DOHH2 (cell line): ENCODE measurements around the gene MEA1.
A peak's percentile ranks its signal among the peaks of the same experiment; 100 is the strongest.

Experiments
- H3F3A ChIP-seq: fragments of 200-600 bp; sonication (generic), shearing (Covaris generic); 2 replicates; pipeline ENCODE4 v1.6.0; 2016; ENCODE audit warnings: antibody characterized with exemption, mild to moderate bottlenecking; ENCODE audit not compliant: control insufficient read depth, insufficient read depth
- H3K27ac ChIP-seq: fragments of 200-600 bp; sonication (generic); 2 replicates; pipeline ENCODE4 v1.5.1; 2014; ENCODE audit warnings: low read depth, mild to moderate bottlenecking, low read length, moderate library complexity
- H3K27me3 ChIP-seq: fragments of 200-600 bp; sonication (generic); 2 replicates; pipeline ENCODE4 v1.6.1; 2014; ENCODE audit warnings: mild to moderate bottlenecking, low read length, mixed read lengths; ENCODE audit not compliant: control insufficient read depth
- H3K36me3 ChIP-seq: fragments of 200-600 bp; sonication (generic); 2 replicates; pipeline ENCODE4 v1.6.1; 2014; ENCODE audit warnings: mild to moderate bottlenecking, low read length, moderate library complexity, mixed read lengths; ENCODE audit not compliant: control insufficient read depth
- H3K4me1 ChIP-seq: fragments of 200-600 bp; sonication (generic); 2 replicates; pipeline ENCODE4 v1.6.1; 2014; ENCODE audit warnings: mild to moderate bottlenecking, low read length, mixed read lengths; ENCODE audit not compliant: control insufficient read depth
- H3K4me2 ChIP-seq: fragments of 200-600 bp; sonication (generic); 2 replicates; pipeline ENCODE4 v1.6.0; 2014; ENCODE audit warnings: mild to moderate bottlenecking, low read length, moderate library complexity
- H3K4me3 ChIP-seq: fragments of 200-600 bp; sonication (generic); 2 replicates; pipeline ENCODE4 v1.5.1; 2014; ENCODE audit warnings: mild to moderate bottlenecking, low read length, mixed read lengths
- H3K79me2 ChIP-seq: fragments of 200-600 bp; sonication (generic); 2 replicates; pipeline ENCODE4 v1.6.1; 2014; ENCODE audit warnings: mild to moderate bottlenecking, low read length, mixed read lengths; ENCODE audit not compliant: control insufficient read depth
- H3K9me2 ChIP-seq: fragments of 200-600 bp; sonication (generic); replicated peaks from 2 replicates; pipeline ENCODE4 v1.6.1; 2014; ENCODE audit warnings: mild to moderate bottlenecking, low read length, mixed read lengths; ENCODE audit not compliant: control insufficient read depth
- H3K9me3 ChIP-seq: fragments of 200-600 bp; sonication (generic); 2 replicates; pipeline ENCODE4 v1.6.1; 2014; ENCODE audit warnings: antibody characterized with exemption, low read length, mixed read lengths; ENCODE audit not compliant: control insufficient read depth, insufficient read depth
- H4K20me1 ChIP-seq: fragments of 200-600 bp; sonication (generic); 2 replicates; pipeline ENCODE4 v1.6.0; 2014; ENCODE audit warnings: low read depth, mild to moderate bottlenecking, antibody characterized with exemption, low read length, moderate library complexity; ENCODE audit not compliant: control insufficient read depth, insufficient read depth
- CTCF ChIP-seq: fragments of 200-600 bp; sonication (generic); IDR thresholded peaks from one replicate; pipeline ENCODE4 v1.5.1; 2014; ENCODE audit warnings: antibody characterized with exemption, mild to moderate bottlenecking, low read depth, low read length; ENCODE audit not compliant: poor library complexity, severe bottlenecking
- EZH2phosphoT487 ChIP-seq: fragments of 200-600 bp; sonication (generic); IDR thresholded peaks from 2 replicates; pipeline ENCODE4 v1.6.1; 2017; ENCODE audit warnings: borderline replicate concordance, mild to moderate bottlenecking, antibody characterized with exemption, low read length, moderate library complexity, mixed read lengths

The MEA1 gene

DNA sequence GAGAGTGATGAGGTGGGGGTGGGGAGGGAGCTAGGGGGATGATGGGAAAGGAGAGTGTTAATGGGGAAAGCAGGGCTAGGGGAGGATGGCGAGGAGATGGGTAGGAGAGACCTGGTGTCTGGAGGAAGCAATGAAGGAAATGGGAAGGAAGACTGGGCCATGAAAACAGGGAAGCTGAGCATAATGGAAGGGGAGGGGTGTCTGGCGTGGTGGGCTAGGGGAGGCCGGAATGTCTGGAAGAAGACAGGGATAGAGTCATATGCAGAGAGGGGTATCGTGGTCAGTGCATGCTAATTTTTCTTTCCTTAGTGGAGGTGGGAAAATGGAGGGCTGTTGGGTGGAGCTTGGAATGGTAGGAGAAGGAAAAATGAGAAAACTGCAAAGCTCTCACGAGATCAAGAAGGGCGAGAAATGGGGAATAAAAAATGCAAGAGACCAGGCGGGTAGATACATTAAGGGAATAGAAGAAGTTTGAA lies 726 bp upstream of the MEA1 start:
- Histone ChIP-seq H3K9me3 (no peaks in the 10 kb centered on the region), H3K27me3 (no peaks in the 10 kb centered on the region), H3F3A (peaks cover 7% of the 10 kb centered on the region), H3K27ac (peak overlapping the region; percentile 37), H3K4me1 (peaks cover 32% of the 10 kb centered on the region), H3K4me3 (peak overlapping the region; percentile 90), H4K20me1 (no peaks in the 10 kb centered on the region), H3K4me2 (peak overlapping the region; percentile 81), H3K9me2 (no peaks in the 10 kb centered on the region), H3K36me3 (peaks cover 62% of the 10 kb centered on the region), H3K79me2 (peaks cover 50% of the 10 kb centered on the region)
- no peak for TF ChIP-seq CTCF

DNA sequence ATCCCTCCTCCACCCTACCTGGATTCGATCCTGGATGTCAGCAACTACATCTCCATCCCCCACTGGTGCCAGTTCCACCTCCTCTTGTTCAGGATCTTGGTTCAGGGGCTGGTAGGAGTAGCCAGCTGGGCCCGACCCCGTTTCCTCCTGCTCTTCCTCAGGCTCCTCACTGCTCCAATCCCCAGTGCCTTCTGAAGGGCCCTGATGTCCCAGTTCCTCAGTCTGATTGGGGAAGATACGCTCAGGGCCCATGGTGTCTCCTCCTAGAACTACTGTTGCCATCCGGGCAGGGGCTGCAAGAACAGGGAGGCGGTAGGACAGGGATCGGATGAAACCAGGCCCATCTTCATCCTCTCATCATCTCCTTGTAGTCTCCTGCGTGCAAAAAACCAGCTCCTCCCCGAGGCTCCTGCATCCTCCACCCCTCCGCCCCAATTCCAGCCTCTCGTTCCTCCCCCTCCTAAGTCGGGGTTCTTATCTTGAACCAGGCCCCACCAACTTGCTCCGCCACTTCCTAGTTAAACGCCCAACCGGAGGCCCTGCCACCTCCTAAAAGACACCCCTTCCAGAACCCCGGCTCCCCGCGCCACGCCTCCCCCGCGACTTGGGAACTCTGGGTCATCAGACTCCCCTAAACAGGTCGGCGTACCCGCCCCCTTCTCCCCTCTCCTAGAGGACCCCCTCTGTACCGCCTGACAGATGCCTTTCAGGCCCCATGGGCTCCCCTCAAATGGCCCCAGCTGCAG lies 476 bp downstream of the MEA1 start:
- H3K4me1 ChIP-seq = peaks cover 36% of the 10 kb centered on the region
- H3K4me3 ChIP-seq = peak overlapping the region; percentile 88
- no peaks in the 10 kb centered on the region for H3K27me3 ChIP-seq
- H4K20me1 ChIP-seq = no peaks in the 10 kb centered on the region
- H3K27ac ChIP-seq = peak overlapping the region; percentile 35
- H3F3A ChIP-seq = no peaks in the 10 kb centered on the region
- peaks cover 62% of the 10 kb centered on the region for H3K36me3 ChIP-seq
- no peaks in the 10 kb centered on the region for H3K9me2 ChIP-seq
- H3K4me2 ChIP-seq = peak overlapping the region; percentile 92
- no peaks in the 10 kb centered on the region for H3K9me3 ChIP-seq
- TF ChIP-seq CTCF = no peak
- TF ChIP-seq EZH2phosphoT487 = no peak
- peaks cover 50% of the 10 kb centered on the region for H3K79me2 ChIP-seq

DNA sequence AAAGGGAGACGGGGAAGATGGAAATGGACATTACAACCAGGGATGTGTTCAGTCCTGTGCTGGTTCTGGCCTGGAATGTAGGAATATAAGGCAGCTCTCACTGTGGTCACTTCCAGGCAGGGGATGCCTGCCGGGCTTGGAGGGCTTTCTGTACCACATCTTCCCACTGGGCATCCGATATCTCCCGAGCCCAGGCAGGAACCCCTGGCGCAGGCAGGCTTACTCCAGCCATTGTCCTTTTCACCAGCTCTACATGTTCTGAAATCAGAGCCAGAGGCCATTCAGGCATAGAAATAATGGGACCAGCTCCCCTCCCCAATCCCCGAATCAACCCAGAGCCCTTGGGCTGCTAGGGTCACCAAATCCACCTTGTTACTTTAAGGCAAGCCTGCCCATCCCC lies 1.4 kb downstream of the MEA1 start:
- H3K79me2 ChIP-seq = peaks cover 50% of the 10 kb centered on the region
- peaks cover 36% of the 10 kb centered on the region for H3K4me1 ChIP-seq
- no peaks in the 10 kb centered on the region for H4K20me1 ChIP-seq

More for the DNA sequence above, 1.4 kb downstream of the MEA1 start:
- Histone ChIP-seq H3K36me3 (peaks cover 62% of the 10 kb centered on the region), H3F3A (no peaks in the 10 kb centered on the region), H3K27ac (no peak overlapping the region), H3K4me3 (peak overlapping the region; percentile 88), H3K9me2 (no peaks in the 10 kb centered on the region), H3K9me3 (no peaks in the 10 kb centered on the region), H3K4me2 (peak overlapping the region; percentile 92), H3K27me3 (no peaks in the 10 kb centered on the region)
- TF ChIP-seq CTCF (no peak), EZH2phosphoT487 (no peak)
